CD4-positive, alpha-beta T cell treated with Interleukin-17A for 1 hour (primary cell): ENCODE measurements around the gene DSCAM.

Source experiments
- DNase-seq: peaks from one replicate; pipeline ENCODE4 v3.0.0-alpha.2; 2020

Gene DSCAM

GRCh38 chr21:40020651-40021050 lies 826.3 kb downstream of the DSCAM start:
- no peak for DNase-seq

GRCh38 chr21:40018871-40019475 lies 828.0 kb downstream of the DSCAM start:
- no peak for DNase-seq

GRCh38 chr21:40016667-40017066 lies 830.3 kb downstream of the DSCAM start:
- DNase-seq = no peak

- DNase-seq = no peak
Observed at GRCh38 chr21:40016234-40016633, 830.7 kb downstream of the DSCAM start.

- no peak for DNase-seq
Observed at GRCh38 chr21:40015818-40016217, 831.1 kb downstream of the DSCAM start.

GRCh38 chr21:40014394-40014793 lies 832.6 kb downstream of the DSCAM start:
- DNase-seq = no peak

GRCh38 chr21:40013001-40013735 lies 833.8 kb downstream of the DSCAM start:
- no peak for DNase-seq

- DNase-seq = no peak
Observed at GRCh38 chr21:40011371-40011770, 835.6 kb downstream of the DSCAM start.

- DNase-seq = no peak
Observed at GRCh38 chr21:40002978-40003377, 844.0 kb downstream of the DSCAM start.

- no peak for DNase-seq
Observed at GRCh38 chr21:39984286-39984991, 862.5 kb downstream of the DSCAM start.

- DNase-seq = no peak
Observed at GRCh38 chr21:39980241-39980820, 866.6 kb downstream of the DSCAM start.

GRCh38 chr21:39979321-39979720 lies 867.6 kb downstream of the DSCAM start:
- no peak for DNase-seq

GRCh38 chr21:39976800-39977199 lies 870.2 kb downstream of the DSCAM start:
- no peak for DNase-seq

- no peak for DNase-seq
Observed at GRCh38 chr21:39972976-39973770, 873.8 kb downstream of the DSCAM start.

- DNase-seq = no peak
Observed at GRCh38 chr21:39972471-39972870, 874.5 kb downstream of the DSCAM start.

- no peak for DNase-seq
Observed at GRCh38 chr21:39971956-39972355, 875.0 kb downstream of the DSCAM start.

- no peak for DNase-seq
Observed at GRCh38 chr21:39969691-39970364, 877.1 kb downstream of the DSCAM start.

GRCh38 chr21:39968010-39968409 lies 878.9 kb downstream of the DSCAM start:
- DNase-seq = no peak

GRCh38 chr21:39966786-39967185 lies 880.2 kb downstream of the DSCAM start:
- DNase-seq = no peak

- no peak for DNase-seq
Observed at GRCh38 chr21:39965026-39965425, 881.9 kb downstream of the DSCAM start.

- no peak for DNase-seq
Observed at GRCh38 chr21:39961251-39961650, 885.7 kb downstream of the DSCAM start.
